ENCODE results near the gene COP1. TPM values are rescaled to one million over a fixed set of nuclear protein-coding genes. Genes with fewer than 3 reads are reported as not detected.
"Not testable (repeated sequence)": the region's sequence is repeated elsewhere in the genome, so short reads cannot be mapped to it uniquely, and the experiment has no call there.

COP1 gene
- total RNA-seq, 1 donor from 2014 or later: 48.6 TPM

DNA sequence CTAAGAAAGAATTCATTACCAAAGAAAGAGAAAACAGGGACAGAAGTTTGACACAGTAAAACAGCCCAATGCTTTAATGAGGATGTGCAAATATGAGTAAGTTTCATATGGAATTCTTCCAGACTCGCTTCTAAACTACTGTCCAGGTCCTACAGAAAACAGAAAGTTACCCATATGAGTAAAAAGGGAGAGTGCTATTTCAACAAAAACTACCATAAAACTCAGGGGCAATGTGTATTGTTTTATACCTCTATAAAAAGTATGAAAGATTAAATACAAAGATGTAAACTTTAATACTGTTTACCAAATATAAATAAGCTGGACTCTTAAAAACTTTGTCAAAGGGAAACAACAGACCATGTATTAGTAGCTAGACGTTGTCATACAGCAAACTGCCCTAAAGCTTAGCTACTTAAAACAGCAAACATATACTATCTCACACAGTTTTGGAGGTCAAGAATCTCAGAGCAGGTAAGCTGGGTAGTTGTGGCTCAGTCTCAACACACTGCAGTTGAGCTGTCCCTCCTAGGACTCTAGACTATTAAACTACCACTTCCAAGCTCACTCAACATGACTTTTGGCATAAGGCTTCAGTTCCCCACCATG, 174.9 kb downstream of the COP1 start:
- no peaks in the 10 kb centered on the region for H3K27me3 Mint-ChIP-seq
- H3K36me3 Mint-ChIP-seq (ENCODE audit: low read depth): peaks cover 25% of the 10 kb centered on the region
- intact Hi-C loops (cut with micrococcal nuclease): no loop called here
- DNase-seq: no peak
- H3K27ac Mint-ChIP-seq: no peak overlapping the region
- H3K4me1 Mint-ChIP-seq: peaks cover 4% of the 10 kb centered on the region
- H3K4me3 Mint-ChIP-seq: no peak overlapping the region
- no peaks in the 10 kb centered on the region for H3K9me3 Mint-ChIP-seq

DNA sequence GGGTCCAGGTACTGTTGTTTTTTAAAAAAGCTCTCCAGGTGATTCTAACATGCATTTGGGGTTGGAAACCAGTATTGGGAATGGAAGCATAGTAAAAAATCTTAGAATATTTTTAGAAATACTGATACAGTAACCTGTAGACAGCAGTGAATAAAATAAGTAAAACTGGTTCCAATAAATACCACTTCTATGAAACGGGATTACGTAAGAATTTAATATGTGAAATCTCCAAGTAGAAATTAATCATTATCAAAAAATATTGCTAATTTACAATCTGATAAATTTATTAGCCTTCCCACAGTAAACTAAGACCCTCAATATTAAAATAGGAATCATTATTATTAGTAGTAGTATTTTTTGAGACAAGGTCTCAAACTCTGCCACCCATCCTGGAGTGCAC, 177.5 kb downstream of the COP1 start:
- H3K27me3 Mint-ChIP-seq: no peaks in the 10 kb centered on the region
- peaks cover 15% of the 10 kb centered on the region for H3K36me3 Mint-ChIP-seq (ENCODE audit: low read depth)
- no peak overlapping the region for H3K4me3 Mint-ChIP-seq
- intact Hi-C loops (cut with micrococcal nuclease): no loop called here
- no peak for DNase-seq
- no peak overlapping the region for H3K27ac Mint-ChIP-seq
- peaks cover 4% of the 10 kb centered on the region for H3K4me1 Mint-ChIP-seq
- H3K9me3 Mint-ChIP-seq: no peaks in the 10 kb centered on the region

DNA sequence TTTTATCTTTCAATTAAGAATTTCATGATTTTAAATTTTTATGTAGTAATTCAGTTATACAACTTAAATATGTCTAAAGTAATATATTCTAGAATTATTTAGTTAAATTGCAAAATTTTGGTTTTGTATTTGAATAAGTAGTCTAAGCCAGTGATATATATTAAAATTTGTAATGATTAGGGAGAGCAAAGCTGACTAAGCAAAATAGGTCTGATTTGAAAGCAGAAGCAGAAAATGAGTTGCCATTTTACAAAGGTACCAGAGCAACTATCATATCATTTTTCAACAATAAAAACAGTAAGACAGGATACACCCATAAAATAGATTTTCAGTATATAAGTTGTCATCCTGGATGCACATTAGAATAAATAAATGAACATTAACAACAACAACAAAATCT, 177.9 kb downstream of the COP1 start:
- Mint-ChIP-seq H3K27me3 (no peaks in the 10 kb centered on the region), H3K4me1 (peaks cover 4% of the 10 kb centered on the region), H3K9me3 (no peaks in the 10 kb centered on the region), H3K4me3 (no peak overlapping the region), H3K36me3 (ENCODE audit: low read depth) (peaks cover 20% of the 10 kb centered on the region), H3K27ac (no peak overlapping the region)
- DNase-seq: no peak
- intact Hi-C loops (cut with micrococcal nuclease): no loop called here

DNA sequence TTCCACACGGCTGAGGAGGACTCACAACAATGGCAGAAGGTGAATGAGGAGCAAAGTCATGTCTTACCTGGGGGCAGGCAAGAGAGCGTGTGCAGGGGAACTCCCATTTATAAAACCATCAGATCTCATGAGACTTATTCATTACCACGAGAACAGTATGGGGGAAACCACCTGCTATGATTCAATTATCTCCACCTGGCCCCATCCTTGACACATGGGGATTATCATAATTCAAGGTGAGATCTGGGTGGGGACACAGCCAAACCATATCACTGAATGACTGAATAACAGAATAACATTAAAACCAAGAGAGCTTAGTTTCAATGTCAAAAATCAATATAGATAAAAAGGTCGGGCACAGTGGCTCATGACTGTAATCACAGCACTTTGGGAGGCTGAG, 179.2 kb downstream of the COP1 start:
- H3K4me3 Mint-ChIP-seq; H3K27ac Mint-ChIP-seq; DNase-seq; H3K27me3 Mint-ChIP-seq; intact Hi-C loops (cut with micrococcal nuclease); H3K9me3 Mint-ChIP-seq; H3K4me1 Mint-ChIP-seq: not testable (repeated sequence)
- peaks cover 26% of the 10 kb centered on the region for H3K36me3 Mint-ChIP-seq (ENCODE audit: low read depth)

DNA sequence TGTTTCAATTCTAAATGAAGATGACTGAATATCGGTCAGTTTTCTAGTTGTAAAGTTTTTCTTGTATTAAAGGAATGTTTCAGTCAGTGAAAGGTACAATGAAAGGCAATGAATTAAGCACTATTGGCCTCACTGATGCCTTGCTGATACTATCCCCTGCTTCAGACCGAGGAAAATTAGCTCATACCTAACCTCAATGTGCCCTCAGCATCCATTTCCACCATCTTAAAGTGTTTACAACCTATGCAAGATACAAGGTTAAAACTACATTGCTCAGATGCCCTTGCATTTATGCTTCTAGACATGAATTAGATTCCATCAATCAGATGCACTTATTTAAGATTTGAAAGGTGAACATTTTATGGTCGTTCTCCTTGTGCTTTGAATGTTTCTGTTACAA, 184.5 kb downstream of the COP1 start:
- Mint-ChIP-seq H3K4me1 (peaks cover 3% of the 10 kb centered on the region), H3K36me3 (ENCODE audit: low read depth) (peaks cover 41% of the 10 kb centered on the region), H3K27me3 (no peaks in the 10 kb centered on the region), H3K27ac (no peak overlapping the region), H3K4me3 (no peak overlapping the region), H3K9me3 (no peaks in the 10 kb centered on the region)
- no peak for DNase-seq
- intact Hi-C loops (cut with micrococcal nuclease): no loop called here

DNA sequence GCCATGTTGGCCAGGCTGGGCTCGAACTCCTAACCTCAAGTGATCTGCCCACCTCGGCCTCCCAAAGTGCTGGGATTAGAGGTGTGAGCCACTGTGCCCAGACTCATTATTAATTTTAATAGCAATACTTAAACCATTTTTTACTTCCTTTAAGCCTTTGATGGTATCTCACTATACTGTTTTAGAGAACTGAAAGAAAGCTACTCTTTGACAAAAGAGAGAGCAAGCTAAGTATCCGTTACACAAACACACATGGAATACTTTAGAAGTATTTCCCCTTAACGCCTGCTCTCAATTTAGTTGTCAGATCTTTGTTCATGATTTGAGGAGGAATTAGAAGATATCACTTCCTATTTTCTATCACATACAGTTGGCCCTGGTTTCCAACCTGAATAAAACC, 189.4 kb downstream of the COP1 start:
- Mint-ChIP-seq H3K27me3 (no peaks in the 10 kb centered on the region), H3K4me1 (no peaks in the 10 kb centered on the region), H3K4me3 (no peak overlapping the region), H3K9me3 (no peaks in the 10 kb centered on the region), H3K27ac (no peak overlapping the region), H3K36me3 (ENCODE audit: low read depth) (peaks cover 31% of the 10 kb centered on the region)
- no peak for DNase-seq
- intact Hi-C loops (cut with micrococcal nuclease): no loop called here

DNA sequence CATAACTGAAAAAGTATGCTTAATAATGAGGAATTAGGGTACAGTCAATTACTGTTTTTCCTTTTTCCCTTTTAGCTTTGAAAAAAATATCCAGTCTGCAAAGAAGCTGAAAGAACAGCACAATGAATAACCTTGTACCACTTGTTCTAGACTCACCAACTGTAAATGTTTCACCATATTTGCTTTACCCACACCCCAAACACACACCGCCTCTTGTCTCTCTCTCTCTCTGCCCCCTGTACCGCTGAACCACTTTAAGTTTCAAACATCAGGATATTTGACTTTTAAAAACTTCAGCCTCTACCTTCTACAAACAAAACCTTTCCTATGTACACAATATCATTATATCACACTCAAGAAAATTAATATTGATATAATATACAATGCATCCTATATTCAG, 197.1 kb downstream of the COP1 start:
- no peaks in the 10 kb centered on the region for H3K27me3 Mint-ChIP-seq
- H3K36me3 Mint-ChIP-seq (ENCODE audit: low read depth): peaks cover 24% of the 10 kb centered on the region
- H3K27ac Mint-ChIP-seq: no peak overlapping the region
- H3K9me3 Mint-ChIP-seq: peaks cover 4% of the 10 kb centered on the region
- no peak overlapping the region for H3K4me3 Mint-ChIP-seq
- no peaks in the 10 kb centered on the region for H3K4me1 Mint-ChIP-seq
- intact Hi-C loops (cut with micrococcal nuclease): no loop called here
- no peak for DNase-seq

DNA sequence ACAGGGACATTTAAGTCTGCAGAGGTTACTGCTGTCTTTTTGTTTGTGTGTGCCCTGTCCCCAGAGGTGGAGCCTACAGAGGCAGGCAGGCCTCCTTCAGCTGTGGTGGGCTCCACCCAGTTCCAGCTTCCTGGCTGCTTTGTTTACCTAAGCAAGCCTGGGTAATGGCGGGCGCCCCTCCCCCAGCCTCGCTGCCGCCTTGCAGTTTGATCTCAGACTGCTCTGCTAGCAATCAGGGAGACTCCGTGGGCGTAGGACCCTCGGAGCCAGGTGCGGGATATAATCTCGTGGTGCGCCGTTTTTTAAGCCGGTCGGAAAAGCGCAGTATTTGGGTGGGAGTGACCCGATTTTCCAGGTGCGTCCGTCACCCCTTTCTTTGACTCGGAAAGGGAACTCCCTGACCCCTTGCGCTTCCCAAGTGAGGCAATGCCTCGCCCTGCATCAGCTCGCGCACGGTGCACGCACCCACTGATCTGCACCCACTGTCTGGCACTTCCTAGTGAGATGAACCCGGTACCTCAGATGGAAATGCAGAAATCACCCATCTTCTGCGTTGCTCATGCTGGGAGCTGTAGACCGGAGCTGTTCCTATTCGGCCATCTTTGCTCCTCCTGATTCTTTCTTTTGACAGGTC, 199.2 kb downstream of the COP1 start:
- H3K9me3 Mint-ChIP-seq; H3K4me3 Mint-ChIP-seq; H3K27ac Mint-ChIP-seq; intact Hi-C loops (cut with micrococcal nuclease); DNase-seq; H3K4me1 Mint-ChIP-seq; H3K27me3 Mint-ChIP-seq: not testable (repeated sequence)
- peaks cover 21% of the 10 kb centered on the region for H3K36me3 Mint-ChIP-seq (ENCODE audit: low read depth)

DNA sequence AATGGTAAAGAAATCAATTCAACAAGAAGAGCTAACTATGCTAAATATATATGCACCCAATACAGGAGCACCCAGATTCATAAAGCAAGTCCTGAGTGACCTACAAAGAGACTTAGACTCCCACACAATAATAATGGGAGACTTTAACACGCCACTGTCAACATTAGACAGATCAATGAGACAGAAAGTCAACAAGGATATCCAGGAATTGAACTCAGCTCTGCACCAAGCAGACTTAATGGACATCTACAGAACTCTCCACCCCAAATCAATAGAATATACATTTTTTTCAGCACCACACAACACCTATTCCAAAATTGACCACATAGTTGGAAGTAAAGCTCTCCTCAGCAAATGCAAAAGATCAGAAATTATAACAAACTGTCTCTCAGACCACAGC, 212.4 kb downstream of the COP1 start:
- H3K27me3 Mint-ChIP-seq; intact Hi-C loops (cut with micrococcal nuclease); H3K27ac Mint-ChIP-seq; H3K4me3 Mint-ChIP-seq; DNase-seq; H3K9me3 Mint-ChIP-seq; H3K4me1 Mint-ChIP-seq: not testable (repeated sequence)
- H3K36me3 Mint-ChIP-seq (ENCODE audit: low read depth): peaks cover 19% of the 10 kb centered on the region

DNA sequence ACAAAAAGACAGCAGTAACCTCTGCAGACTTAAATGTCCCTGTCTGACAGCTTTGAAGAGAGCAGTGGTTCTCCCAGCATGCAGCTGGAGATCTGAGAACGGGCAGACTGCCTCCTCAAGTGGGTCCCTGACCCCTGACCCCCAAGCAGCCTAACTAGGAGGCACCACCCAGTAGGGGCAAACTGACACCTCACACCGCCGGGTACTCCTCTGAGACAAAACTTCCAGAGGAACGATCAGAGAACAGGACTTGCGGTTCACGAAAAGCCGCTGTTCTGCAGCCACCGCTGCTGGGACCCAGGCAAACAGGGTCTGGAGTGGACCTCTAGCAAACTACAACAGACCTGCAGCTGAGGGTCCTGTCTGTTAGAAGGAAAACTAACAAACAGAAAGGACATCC, 214.3 kb downstream of the COP1 start:
- H3K4me3 Mint-ChIP-seq: not testable (repeated sequence)

DNA sequence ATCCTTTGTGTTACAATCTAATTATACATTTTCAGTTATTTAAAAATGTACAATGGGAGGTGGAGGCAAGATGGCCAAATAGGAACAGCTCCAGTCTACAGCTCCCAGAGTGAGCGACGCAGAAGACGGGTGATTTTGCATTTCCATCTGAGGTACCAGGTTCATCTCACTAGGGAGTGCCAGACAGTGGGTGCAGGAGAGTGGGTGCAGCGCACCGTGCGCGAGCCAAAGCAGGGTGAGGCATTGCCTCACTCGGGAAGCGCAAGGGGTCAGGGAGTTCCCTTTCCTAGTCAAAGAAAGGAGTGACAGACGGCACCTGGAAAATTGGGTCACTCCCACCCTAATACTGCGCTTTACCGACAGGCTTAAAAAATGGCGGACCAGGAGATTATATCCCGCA, 214.9 kb downstream of the COP1 start:
- H3K4me1 Mint-ChIP-seq: not testable (repeated sequence)

More for the DNA sequence above, 214.3 kb downstream of the COP1 start:
- H3K27ac Mint-ChIP-seq; H3K4me1 Mint-ChIP-seq; intact Hi-C loops (cut with micrococcal nuclease); H3K27me3 Mint-ChIP-seq; DNase-seq; H3K9me3 Mint-ChIP-seq: not testable (repeated sequence)
- peaks cover 28% of the 10 kb centered on the region for H3K36me3 Mint-ChIP-seq (ENCODE audit: low read depth)

DNA sequence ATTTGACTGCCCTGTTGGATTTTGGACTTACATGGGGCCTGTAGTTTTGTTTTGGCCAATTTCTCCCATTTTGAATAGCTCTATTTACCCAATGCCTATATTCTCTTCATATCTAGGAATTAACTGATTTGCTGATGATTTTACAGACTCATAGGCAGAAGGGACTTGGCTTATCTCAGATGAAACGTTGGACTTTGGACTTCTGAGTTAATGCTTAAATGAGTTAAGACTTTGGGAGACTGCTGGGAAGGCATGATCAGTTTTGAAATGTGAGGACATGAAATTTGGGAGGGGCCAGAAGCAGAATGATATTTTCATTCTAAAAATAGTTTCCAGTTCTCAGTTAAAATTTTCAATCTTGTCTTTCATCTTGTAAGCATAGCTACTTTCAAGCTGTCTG, 222.3 kb downstream of the COP1 start:
- intact Hi-C loops (cut with micrococcal nuclease): no loop called here
- Mint-ChIP-seq H3K36me3 (ENCODE audit: low read depth) (peaks cover 64% of the 10 kb centered on the region), H3K9me3 (peaks cover 26% of the 10 kb centered on the region), H3K27ac (no peak overlapping the region), H3K4me3 (no peak overlapping the region), H3K4me1 (no peaks in the 10 kb centered on the region), H3K27me3 (no peaks in the 10 kb centered on the region)
- DNase-seq: no peak

More for the DNA sequence above, 214.9 kb downstream of the COP1 start:
- H3K9me3 Mint-ChIP-seq; H3K4me3 Mint-ChIP-seq; intact Hi-C loops (cut with micrococcal nuclease); H3K27me3 Mint-ChIP-seq; H3K27ac Mint-ChIP-seq; DNase-seq: not testable (repeated sequence)
- H3K36me3 Mint-ChIP-seq (ENCODE audit: low read depth): peaks cover 28% of the 10 kb centered on the region

DNA sequence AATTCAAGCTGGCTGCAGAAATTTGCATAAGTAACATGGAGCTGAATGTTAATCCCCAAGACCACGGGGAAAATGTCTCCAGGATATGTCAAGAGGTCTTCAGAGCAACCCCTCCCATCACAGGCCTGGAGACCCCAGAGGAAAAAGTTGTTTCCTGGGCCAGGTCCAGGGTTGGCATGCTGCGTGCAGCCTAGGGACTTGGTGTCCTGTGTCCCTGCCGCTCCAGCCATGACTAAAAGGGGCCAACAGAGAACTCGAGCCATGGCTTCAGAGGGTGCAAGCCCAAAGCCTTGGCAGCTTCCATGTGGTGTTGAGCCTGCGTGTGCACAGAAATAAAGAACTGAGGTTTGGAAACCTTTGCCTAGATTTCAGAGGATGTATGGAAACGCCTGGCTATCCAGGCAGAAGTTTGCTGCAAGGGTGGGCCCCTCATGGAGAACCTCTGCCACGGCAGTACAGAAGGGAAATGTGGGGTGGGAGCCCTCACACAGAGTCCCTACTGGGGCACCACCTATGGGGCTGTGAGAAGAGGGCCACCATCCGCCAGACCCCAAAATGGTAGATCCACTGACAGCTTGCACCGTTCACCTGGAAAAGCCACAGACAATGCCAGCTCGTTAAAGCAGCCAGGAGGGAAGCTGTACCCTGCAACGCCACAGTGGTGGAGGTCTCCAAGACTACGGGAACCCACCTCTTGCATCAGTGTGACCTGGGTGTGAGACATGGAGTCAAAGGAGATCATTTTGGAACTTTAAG, 222.9 kb downstream of the COP1 start:
- Mint-ChIP-seq H3K27ac (no peak overlapping the region), H3K4me3 (no peak overlapping the region), H3K9me3 (peaks cover 26% of the 10 kb centered on the region), H3K36me3 (ENCODE audit: low read depth) (peaks cover 63% of the 10 kb centered on the region), H3K27me3 (no peaks in the 10 kb centered on the region), H3K4me1 (no peaks in the 10 kb centered on the region)
- intact Hi-C loops (cut with micrococcal nuclease): no loop called here
- DNase-seq: no peak

DNA sequence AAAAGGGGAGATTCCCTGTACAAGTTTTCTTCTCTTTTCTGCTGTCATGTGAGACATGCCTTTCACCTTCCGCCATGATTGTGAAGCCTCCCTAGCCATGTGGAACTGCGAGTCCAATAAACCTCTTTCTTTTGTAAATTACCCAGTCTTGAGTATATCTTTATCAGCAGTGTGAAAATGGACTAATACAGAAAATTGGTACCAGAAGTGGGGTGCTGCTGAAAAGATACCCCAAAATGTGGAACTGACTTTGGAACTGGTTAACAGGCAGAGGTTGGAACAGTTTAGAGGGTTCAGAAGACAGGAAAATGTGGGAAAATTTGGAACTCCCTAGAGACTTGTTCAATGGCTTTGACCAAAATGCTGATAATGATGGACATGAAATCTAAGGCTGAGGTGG, 223.7 kb downstream of the COP1 start:
- peaks cover 62% of the 10 kb centered on the region for H3K36me3 Mint-ChIP-seq (ENCODE audit: low read depth)
- intact Hi-C loops (cut with micrococcal nuclease); H3K27me3 Mint-ChIP-seq; H3K27ac Mint-ChIP-seq; H3K4me3 Mint-ChIP-seq; DNase-seq; H3K4me1 Mint-ChIP-seq: not testable (repeated sequence)
- H3K9me3 Mint-ChIP-seq: peaks cover 26% of the 10 kb centered on the region

All from activated CD4-positive, alpha-beta T cell treated with anti-CD3 and anti-CD28 coated beads, Interleukin-2, amount 10 ng/mL, durations not matched to agents 24 days and 14 days (primary cell).